Vagina (tissue), 2 donors: ENCODE data around the gene DLG4. TPM values are rescaled to one million over a fixed set of nuclear protein-coding genes. Genes with fewer than 3 reads are reported as not detected.

Source experiments
- DNase-seq, 2 donors: peaks; one replicate each; pipeline ENCODE4 v3.0.0-alpha.2; 2017; ENCODE audit errors: extremely low spot score in 2 of 2
- H3K27ac ChIP-seq: fragments of 200-600 bp; sonication (generic); one replicate; pipeline ENCODE4 v1.5.1; 2019
- H3K27me3 ChIP-seq: fragments of 200-600 bp; sonication (generic); one replicate; pipeline ENCODE4 v1.5.1; 2019
- H3K36me3 ChIP-seq, 2 donors: fragments of 200-600 bp; sonication (generic); one replicate each; pipeline ENCODE4 v1.5.1; 2017 to 2019
- H3K4me1 ChIP-seq: fragments of 200-600 bp; sonication (generic); one replicate; pipeline ENCODE4 v1.5.1; 2019
- H3K4me3 ChIP-seq, 2 donors: fragments of 200-600 bp; sonication (generic); 1 replicate in 1 of 2; 2 replicates in 1 of 2; pipeline ENCODE4 v1.5.1; 2016 to 2019
- H3K9me3 ChIP-seq: fragments of 200-600 bp; sonication (generic); one replicate; pipeline ENCODE4 v1.5.1; 2019
- CTCF ChIP-seq, 3 experiments: fragments of 450-650 bp in 2 of 3; fragments of 200-600 bp in 1 of 3; sonication (generic) in 1 of 3; IDR thresholded peaks; one replicate each; pipeline ENCODE4 v1.5.1; 2017 to 2019; ENCODE audit warnings: antibody characterized with exemption in 3 of 3, mild to moderate bottlenecking in 2 of 3, moderate library complexity in 2 of 3
- POLR2A ChIP-seq, 2 donors: fragments of 450-650 bp; IDR thresholded peaks; one replicate each; pipeline ENCODE4 v1.6.1; 2017; ENCODE audit warnings: antibody characterized with exemption in 2 of 2, mild to moderate bottlenecking in 2 of 2, moderate library complexity in 2 of 2
- POLR2AphosphoS5 ChIP-seq, 2 donors: sonication (generic); formaldehyde crosslinking; IDR thresholded peaks; one replicate each; pipeline ENCODE4 v1.9.0; 2017; ENCODE audit warnings: antibody characterized with exemption in 2 of 2, mild to moderate bottlenecking in 2 of 2, low read depth in 1 of 2; ENCODE audit not compliant: insufficient read depth in 1 of 2
- intact Hi-C: fragments of 100-400 bp; cut with DNase I; formaldehyde crosslinking; loops from one replicate; pipeline ENCODE4 v1.15.1; 2023
- total RNA-seq: library from RNA; depleted of rRNA; stranded (reverse); fragments of >200 nt; gene quantifications from one replicate; pipeline ENCODE4 v1.2.3, GENCODE V29; 2016

DLG4 gene
- total RNA-seq, 1 donor from 2014 or later, result 23.3 TPM

GRCh38 chr17:7221278-7222092 is 1.8 kb upstream of the DLG4 start:
- H3K4me3 ChIP-seq, result peak overlapping the region in 1 of 2 donors; percentile 95
- H3K27me3 ChIP-seq, result no peaks in the 10 kb centered on the region
- peaks cover 0 to 39% of the 10 kb centered on the region in 2 donors for H3K36me3 ChIP-seq
- H3K27ac ChIP-seq, result peak overlapping the region; percentile 99
- peaks cover 54% of the 10 kb centered on the region for H3K4me1 ChIP-seq
- intact Hi-C loops, result no loop called here
- H3K9me3 ChIP-seq, result no peaks in the 10 kb centered on the region
- DNase-seq, result no peak
- no peak for TF ChIP-seq POLR2A (IDR thresholded peaks at IDR 0.05)
- no peak for TF ChIP-seq POLR2AphosphoS5 (IDR thresholded peaks at IDR 0.05; ENCODE audit: insufficient read depth in 1 of 2, low read depth in 1 of 2)
- no peak for TF ChIP-seq CTCF (IDR thresholded peaks at IDR 0.05)

GRCh38 chr17:7220593-7221277 is 1.1 kb upstream of the DLG4 start:
- intact Hi-C loops, result no loop called here
- DNase-seq, result no peak
- Histone ChIP-seq H3K9me3 (no peaks in the 10 kb centered on the region), H3K27ac (peak overlapping the region; percentile 99), H3K4me3 (peak overlapping the region; percentile 95 to 98), H3K36me3 (peaks cover 0 to 32% of the 10 kb centered on the region in 2 donors), H3K4me1 (peaks cover 62% of the 10 kb centered on the region), H3K27me3 (no peaks in the 10 kb centered on the region)
- TF ChIP-seq POLR2AphosphoS5 (IDR thresholded peaks at IDR 0.05; ENCODE audit: insufficient read depth in 1 of 2, low read depth in 1 of 2) (no peak), CTCF (IDR thresholded peaks at IDR 0.05) (no peak), POLR2A (IDR thresholded peaks at IDR 0.05) (no peak)

- H3K4me1 ChIP-seq, result peaks cover 73% of the 10 kb centered on the region
- H3K27ac ChIP-seq, result peak overlapping the region; percentile 99
- no peak for DNase-seq
- H3K27me3 ChIP-seq, result no peaks in the 10 kb centered on the region
- H3K9me3 ChIP-seq, result no peaks in the 10 kb centered on the region
- TF ChIP-seq POLR2AphosphoS5 (IDR thresholded peaks at IDR 0.05; ENCODE audit: insufficient read depth in 1 of 2, low read depth in 1 of 2) (no peak), CTCF (IDR thresholded peaks at IDR 0.05) (peak in 1 of 3 experiments; percentile 30), POLR2A (IDR thresholded peaks at IDR 0.05) (no peak)
- intact Hi-C loops, result no loop called here
- H3K36me3 ChIP-seq, result peaks cover 0 to 20% of the 10 kb centered on the region in 2 donors
- peak overlapping the region; percentile 95 to 98 for H3K4me3 ChIP-seq
Observed at GRCh38 chr17:7219229-7219811, 316 bp downstream of the DLG4 start.

- Histone ChIP-seq H3K27me3 (no peaks in the 10 kb centered on the region), H3K36me3 (peaks cover 0 to 14% of the 10 kb centered on the region in 2 donors), H3K9me3 (no peaks in the 10 kb centered on the region), H3K27ac (peak overlapping the region; percentile 99), H3K4me3 (no peak overlapping the region), H3K4me1 (peaks cover 79% of the 10 kb centered on the region)
- intact Hi-C loops, result no loop called here
- DNase-seq, result no peak
- TF ChIP-seq POLR2A (IDR thresholded peaks at IDR 0.05), result no peak
- TF ChIP-seq POLR2AphosphoS5 (IDR thresholded peaks at IDR 0.05; ENCODE audit: insufficient read depth in 1 of 2, low read depth in 1 of 2), result no peak
- TF ChIP-seq CTCF (IDR thresholded peaks at IDR 0.05), result no peak
Observed at GRCh38 chr17:7218758-7219157, 878 bp downstream of the DLG4 start.
